Measurements from ENCODE around the gene ITPRIPL1.

ITPRIPL1 gene

DNA sequence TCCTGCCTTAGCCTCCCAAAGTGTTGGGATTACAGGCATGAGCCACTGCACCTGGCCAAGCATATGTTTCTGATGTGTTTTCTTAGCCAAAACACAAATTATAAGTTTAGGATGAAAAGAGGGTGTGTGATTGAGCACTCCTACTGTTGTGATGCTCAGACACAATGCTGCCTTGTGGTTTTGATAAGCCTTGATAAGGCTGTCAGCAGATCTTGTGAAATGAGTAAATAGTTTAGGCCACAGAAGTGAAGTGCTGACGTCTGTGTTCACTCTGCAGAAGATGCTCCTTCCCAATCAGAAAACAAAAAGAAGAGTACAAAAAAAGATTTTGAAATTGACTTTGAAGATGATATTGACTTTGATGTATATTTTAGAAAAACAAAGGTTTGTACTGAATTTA lies 34.7 kb downstream of the ITPRIPL1 start:
- DNase-seq, result no peak

GRCh38 chr2:96361751-96362150 lies 36.6 kb downstream of the ITPRIPL1 start:
- DNase-seq, result no peak

DNA sequence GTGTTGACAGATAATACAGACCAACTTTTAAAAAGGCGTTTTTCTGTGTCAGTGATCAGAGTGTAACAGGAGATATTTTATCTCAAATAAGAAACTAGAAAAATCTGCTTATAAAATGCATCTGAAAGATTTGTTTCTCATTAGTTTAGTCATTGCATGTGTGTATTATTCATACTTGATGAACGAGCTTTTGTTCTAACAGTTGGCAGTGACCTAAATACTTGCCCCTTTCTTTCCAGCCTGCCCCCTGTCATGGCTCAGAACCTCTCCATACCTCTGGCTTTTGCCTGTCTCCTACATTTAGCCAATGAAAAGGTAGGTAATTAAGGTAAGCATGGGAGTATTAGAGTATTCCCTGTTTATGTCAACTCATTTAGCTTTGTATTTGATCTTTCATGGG lies 44.1 kb downstream of the ITPRIPL1 start:
- DNase-seq, result peak; percentile 12

GRCh38 chr2:96374211-96374951 lies 49.3 kb downstream of the ITPRIPL1 start:
- DNase-seq, result no peak

Measured in retina (tissue), 1 donor.